Chondrocyte (in vitro differentiated cells): Measurements from ENCODE around the gene CD34. TPM values are rescaled to one million over a fixed set of nuclear protein-coding genes. Genes with fewer than 3 reads are reported as not detected.

Experiments
- DNase-seq: peaks from one replicate; pipeline ENCODE4 v3.0.0; 2021; ENCODE audit warnings: mixed read lengths, low spot score
- H3K27ac Mint-ChIP-seq: one replicate; pipeline ENCODE4 v1.8.0; 2021; ENCODE audit warnings: mild to moderate bottlenecking, moderate library complexity, mixed read lengths; ENCODE audit not compliant: unreplicated experiment
- H3K27me3 Mint-ChIP-seq: 2 replicates; pipeline ENCODE4 v1.8.0; 2021; ENCODE audit warnings: low read depth, mixed read lengths
- H3K36me3 Mint-ChIP-seq: 2 replicates; pipeline ENCODE4 v1.8.0; 2021; ENCODE audit warnings: low read depth, mixed read lengths
- H3K4me1 Mint-ChIP-seq: 2 replicates; pipeline ENCODE4 v1.8.0; 2021; ENCODE audit warnings: low read depth, mild to moderate bottlenecking, mixed read lengths
- H3K4me3 Mint-ChIP-seq: one replicate; pipeline ENCODE4 v1.8.0; 2021; ENCODE audit warnings: mild to moderate bottlenecking, moderate library complexity, mixed read lengths; ENCODE audit not compliant: unreplicated experiment
- H3K9me3 Mint-ChIP-seq: 2 replicates; pipeline ENCODE4 v1.8.0; 2021; ENCODE audit warnings: low read depth, mixed read lengths
- total RNA-seq: library from RNA; stranded (reverse); gene quantifications from 3 replicates; pipeline ENCODE4 v1.2.1, GENCODE V29; 2021
- TF ChIP-seq, protein P1 (sequence below): fragments of 200-600 bp; sonication (generic); IDR thresholded peaks from 2 replicates; pipeline ENCODE4 v1.5.0; 2021; ENCODE audit warnings: antibody characterized with exemption, mild to moderate bottlenecking, moderate library complexity

CD34 gene
- total RNA-seq, 1 donor from 2014 or later: 0.12 TPM

DNA sequence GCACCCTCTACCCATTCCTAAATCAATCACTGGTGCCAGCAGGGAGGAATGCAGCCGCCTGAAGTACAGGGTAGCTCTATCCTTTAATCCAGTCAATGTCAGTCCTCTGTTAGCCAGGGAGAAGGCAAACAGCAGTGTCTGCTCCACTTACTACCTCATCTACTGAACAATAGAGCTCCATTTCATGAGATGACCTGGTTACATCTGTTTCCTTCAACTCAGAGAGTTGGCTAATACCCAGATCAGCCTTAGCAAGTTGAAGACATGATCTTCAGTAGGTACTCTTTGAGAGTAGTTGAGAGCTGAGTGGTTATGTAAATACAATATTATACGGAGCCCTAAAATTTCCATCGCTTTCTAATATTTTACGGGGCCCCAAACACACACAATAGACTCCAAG is 46.1 kb upstream of the CD34 start:
- no peaks in the 10 kb centered on the region for H3K36me3 Mint-ChIP-seq
- DNase-seq: no peak
- no peaks in the 10 kb centered on the region for H3K4me1 Mint-ChIP-seq
- H3K27ac Mint-ChIP-seq: no peak overlapping the region
- TF ChIP-seq, protein P1, sequence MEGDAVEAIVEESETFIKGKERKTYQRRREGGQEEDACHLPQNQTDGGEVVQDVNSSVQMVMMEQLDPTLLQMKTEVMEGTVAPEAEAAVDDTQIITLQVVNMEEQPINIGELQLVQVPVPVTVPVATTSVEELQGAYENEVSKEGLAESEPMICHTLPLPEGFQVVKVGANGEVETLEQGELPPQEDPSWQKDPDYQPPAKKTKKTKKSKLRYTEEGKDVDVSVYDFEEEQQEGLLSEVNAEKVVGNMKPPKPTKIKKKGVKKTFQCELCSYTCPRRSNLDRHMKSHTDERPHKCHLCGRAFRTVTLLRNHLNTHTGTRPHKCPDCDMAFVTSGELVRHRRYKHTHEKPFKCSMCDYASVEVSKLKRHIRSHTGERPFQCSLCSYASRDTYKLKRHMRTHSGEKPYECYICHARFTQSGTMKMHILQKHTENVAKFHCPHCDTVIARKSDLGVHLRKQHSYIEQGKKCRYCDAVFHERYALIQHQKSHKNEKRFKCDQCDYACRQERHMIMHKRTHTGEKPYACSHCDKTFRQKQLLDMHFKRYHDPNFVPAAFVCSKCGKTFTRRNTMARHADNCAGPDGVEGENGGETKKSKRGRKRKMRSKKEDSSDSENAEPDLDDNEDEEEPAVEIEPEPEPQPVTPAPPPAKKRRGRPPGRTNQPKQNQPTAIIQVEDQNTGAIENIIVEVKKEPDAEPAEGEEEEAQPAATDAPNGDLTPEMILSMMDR: no peak
- H3K4me3 Mint-ChIP-seq: no peak overlapping the region
- H3K9me3 Mint-ChIP-seq: no peaks in the 10 kb centered on the region
- H3K27me3 Mint-ChIP-seq: peaks cover 5% of the 10 kb centered on the region

DNA sequence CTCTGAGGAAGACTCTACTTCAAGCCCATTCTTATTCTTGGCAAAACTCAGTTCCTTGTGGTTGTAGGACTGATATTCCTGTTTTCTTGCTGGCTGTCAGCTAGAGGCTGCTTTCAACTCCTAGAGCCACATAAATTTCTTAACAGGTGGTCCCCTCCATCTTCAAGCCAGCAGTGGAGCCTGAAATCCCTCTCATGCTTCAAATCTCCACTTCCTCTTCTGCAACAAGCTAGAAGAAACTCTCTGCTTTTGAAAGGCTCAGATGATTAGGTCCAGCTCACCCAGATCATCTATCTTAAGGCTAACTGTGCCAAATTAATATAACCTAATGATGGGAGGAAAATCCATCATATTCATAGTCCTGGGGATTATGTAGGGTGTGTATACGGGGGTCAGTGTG is 43.2 kb upstream of the CD34 start:
- TF ChIP-seq, protein P1: no peak
- no peaks in the 10 kb centered on the region for H3K36me3 Mint-ChIP-seq

DNA sequence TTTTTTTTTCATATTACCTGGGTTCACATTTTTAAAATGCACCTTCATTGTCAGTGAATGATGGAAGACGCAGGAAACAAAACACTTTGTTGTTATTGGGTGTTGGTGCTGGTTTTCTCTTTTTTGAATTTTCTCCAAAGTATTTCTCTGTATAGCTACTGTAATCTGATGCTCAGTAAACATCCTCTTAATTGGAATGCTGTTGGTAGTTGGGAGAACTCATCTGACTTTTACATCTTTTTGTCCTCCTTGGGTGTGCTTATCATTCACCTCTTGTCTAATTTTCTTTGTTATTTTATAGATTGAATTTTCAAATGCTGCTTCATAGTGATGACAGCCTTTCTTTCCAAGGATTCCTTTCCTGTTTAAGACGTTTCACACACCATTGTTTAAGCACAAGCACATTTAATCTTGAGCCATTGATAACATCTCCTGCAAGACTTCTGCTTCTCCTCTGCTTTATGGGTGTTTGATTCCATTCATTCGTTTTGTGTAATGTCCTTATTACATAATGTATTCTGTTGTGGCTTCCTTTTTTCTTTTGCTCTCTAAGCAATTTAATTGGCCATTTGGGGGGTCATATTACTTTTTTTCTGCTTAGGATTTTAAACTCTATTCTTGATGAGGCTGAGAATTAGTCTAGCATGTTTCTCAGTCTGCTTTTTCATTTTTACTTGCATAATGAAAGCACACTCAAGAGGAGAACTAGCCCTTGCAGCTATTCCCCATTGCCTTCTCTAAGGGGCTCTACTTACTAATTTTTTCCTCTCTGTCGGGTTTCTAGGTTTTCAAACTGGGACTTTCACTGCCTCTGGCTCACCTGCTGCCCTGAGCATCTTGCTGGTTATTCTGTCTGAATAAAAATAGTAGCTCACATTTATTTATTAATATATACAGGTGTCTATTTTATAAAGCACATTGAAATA is 42.0 kb upstream of the CD34 start:
- H3K9me3 Mint-ChIP-seq: no peaks in the 10 kb centered on the region
- DNase-seq: no peak
- H3K4me1 Mint-ChIP-seq: no peaks in the 10 kb centered on the region
- TF ChIP-seq, protein P1: no peak
- H3K4me3 Mint-ChIP-seq: no peak overlapping the region
- H3K27me3 Mint-ChIP-seq: peaks cover 5% of the 10 kb centered on the region
- no peaks in the 10 kb centered on the region for H3K36me3 Mint-ChIP-seq
- no peak overlapping the region for H3K27ac Mint-ChIP-seq

More for the DNA sequence above, 43.2 kb upstream of the CD34 start:
- DNase-seq: no peak
- Mint-ChIP-seq H3K27ac (no peak overlapping the region), H3K27me3 (peaks cover 5% of the 10 kb centered on the region), H3K4me3 (no peak overlapping the region), H3K9me3 (no peaks in the 10 kb centered on the region), H3K4me1 (no peaks in the 10 kb centered on the region)

DNA sequence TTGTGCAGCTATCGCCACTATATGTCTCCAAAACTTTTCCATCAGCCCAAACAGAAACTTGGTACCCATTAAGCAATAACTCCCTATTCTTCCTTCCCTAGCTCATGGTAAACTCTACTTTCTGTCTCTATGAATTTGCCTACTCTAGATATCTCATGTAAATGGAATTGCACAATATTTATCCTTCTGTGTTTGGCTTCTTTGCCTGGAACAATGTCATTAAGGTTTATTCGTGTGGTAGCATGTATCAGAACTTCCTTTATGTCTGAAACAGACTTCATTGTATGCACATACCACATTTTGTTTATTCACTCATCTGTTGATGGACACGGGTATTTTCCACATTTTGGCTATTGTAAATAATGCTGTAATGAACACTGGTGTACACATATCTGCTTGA is 40.7 kb upstream of the CD34 start:
- Mint-ChIP-seq H3K27me3 (peaks cover 5% of the 10 kb centered on the region), H3K36me3 (no peaks in the 10 kb centered on the region)
- TF ChIP-seq, protein P1: no peak

DNA sequence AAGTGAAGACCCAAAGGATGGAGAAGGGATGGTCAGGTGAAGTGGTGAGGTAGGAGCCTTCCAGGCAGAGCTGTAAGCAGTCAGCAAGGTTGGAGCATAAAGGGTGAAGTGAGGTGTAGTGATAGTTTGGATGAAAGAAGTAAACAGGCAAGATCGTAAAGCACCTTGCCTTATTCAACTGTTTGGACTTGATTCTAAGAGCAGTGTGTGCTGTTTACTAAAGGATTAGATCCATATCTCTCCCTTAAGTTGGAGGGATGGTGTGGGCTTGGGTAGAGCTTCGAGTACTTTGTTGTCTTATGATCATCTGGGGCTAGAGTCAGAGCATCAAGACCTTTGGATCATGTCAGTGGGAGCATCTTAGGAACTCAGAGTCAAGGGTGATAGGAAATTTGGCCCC is 39.8 kb upstream of the CD34 start:
- no peaks in the 10 kb centered on the region for H3K36me3 Mint-ChIP-seq
- H3K4me1 Mint-ChIP-seq: no peaks in the 10 kb centered on the region
- H3K27ac Mint-ChIP-seq: no peak overlapping the region

More for the DNA sequence above, 40.7 kb upstream of the CD34 start:
- H3K9me3 Mint-ChIP-seq: no peaks in the 10 kb centered on the region
- no peaks in the 10 kb centered on the region for H3K4me1 Mint-ChIP-seq
- H3K4me3 Mint-ChIP-seq: no peak overlapping the region
- no peak for DNase-seq
- no peak overlapping the region for H3K27ac Mint-ChIP-seq

More for the DNA sequence above, 39.8 kb upstream of the CD34 start:
- TF ChIP-seq, protein P1: no peak
- no peak for DNase-seq
- H3K27me3 Mint-ChIP-seq: peaks cover 5% of the 10 kb centered on the region
- H3K9me3 Mint-ChIP-seq: no peaks in the 10 kb centered on the region
- H3K4me3 Mint-ChIP-seq: no peak overlapping the region
